NOMO-1 treated with dmso at 0.1 percent for 144 hours (cell line): ENCODE results near the gene RAB31.

Experiments used
- DNase-seq: peaks from one replicate; lab custom pipeline; 2025; ENCODE audit not compliant: unreplicated experiment; lab: John Stamatoyannopoulos, UW

RAB31 gene

DNA sequence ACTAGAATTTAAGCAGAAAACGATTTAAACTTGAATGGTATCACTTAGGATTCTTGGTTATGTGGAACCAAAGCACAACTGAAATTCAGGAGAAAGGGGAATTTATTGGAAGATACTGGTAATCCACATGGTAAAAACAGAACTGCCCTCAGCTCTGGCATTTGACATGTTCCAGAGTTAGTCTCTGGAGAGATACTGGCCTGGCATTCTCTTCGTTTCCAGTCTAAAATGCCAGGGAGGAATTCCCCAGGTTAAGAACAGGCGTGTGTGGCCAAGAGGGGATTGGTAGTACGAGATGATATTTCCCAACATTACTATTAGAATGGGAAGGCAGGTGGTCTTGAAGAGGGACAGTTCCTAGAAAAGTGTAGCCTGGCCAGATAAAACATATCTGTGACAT lies 109.2 kb downstream of the RAB31 start:
- DNase-seq: no peak

DNA sequence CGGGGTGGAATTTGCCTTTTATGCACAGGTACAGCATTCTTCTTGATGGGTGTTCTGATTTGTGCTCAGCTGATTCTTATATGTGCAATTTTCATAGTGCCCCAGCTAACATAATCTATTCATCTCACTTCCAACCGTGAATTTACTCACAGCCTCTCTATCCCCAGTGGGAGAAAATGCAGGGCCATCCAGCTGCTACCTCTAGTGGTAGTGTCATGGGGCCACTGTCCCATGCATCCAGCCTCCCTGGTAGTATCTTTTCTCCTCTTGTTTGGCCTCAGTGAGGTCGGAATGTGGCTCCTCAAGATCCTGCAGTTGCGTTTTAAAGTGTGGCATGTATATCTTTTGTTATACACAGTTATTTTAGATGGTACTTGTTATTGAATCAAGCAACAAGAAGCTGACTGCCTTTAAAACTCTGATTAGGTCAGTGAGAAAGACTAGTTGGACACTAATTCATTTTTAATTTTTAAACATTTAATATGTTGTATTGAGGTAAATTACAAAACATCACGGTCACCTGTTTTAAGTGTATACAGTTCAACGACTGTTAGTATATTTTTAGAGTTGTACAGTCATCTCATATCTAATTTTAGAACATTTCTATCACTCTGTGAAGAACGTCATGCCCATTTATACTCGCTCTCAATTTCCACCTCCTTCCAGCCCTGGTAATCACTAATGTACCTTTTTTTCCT lies 109.8 kb downstream of the RAB31 start:
- no peak for DNase-seq

DNA sequence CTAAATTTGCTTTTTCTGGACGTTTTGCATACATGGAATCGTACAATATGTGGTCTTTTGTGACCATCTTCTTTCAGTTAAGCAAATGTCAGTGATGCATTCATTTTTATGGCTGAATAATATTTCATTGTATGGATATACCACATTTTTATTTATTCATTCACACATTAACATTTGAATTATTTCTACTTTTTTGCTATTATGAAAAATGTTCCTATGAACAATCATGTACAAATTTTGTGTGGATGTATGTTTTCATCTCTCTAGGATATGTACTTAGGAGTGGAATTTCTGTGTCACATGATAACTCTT lies 110.3 kb downstream of the RAB31 start:
- no peak for DNase-seq

DNA sequence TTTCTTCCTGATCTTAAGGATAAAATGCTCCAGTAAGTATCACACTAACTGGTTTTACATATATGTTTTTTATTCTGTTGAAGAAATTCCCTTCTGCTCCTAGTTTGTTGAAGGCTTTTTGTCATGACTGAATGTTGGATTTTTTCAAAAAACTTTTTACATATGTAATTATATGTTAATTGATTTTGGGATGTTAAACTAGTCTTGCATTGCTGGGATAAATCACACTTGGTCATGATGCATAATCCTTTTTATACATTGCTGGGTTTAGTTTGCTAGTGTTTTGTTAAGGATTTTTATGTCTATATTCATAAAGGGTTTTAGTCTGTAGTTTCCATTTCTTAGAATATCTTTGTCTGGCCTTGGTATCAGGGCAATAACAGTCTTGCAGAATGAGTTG lies 112.0 kb downstream of the RAB31 start:
- no peak for DNase-seq

DNA sequence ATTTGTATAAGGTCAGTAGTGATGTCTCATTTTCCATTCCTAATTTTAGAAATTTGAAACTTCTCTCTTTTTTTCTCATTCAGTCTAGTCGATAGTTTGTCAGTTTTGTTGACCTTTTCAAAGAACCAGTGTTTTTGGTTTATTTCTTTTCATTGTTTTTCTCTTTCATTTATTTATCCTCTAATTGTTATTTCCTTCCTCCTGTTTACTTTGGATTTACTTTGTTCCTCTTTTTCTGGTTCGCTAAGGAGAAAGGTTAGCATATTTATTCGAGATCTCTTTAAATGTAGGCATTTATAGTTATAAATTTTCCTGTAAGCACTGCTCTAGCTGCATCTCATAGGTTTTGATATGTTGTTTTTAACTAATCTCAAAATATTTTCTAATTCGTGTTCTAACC lies 112.6 kb downstream of the RAB31 start:
- no peak for DNase-seq

DNA sequence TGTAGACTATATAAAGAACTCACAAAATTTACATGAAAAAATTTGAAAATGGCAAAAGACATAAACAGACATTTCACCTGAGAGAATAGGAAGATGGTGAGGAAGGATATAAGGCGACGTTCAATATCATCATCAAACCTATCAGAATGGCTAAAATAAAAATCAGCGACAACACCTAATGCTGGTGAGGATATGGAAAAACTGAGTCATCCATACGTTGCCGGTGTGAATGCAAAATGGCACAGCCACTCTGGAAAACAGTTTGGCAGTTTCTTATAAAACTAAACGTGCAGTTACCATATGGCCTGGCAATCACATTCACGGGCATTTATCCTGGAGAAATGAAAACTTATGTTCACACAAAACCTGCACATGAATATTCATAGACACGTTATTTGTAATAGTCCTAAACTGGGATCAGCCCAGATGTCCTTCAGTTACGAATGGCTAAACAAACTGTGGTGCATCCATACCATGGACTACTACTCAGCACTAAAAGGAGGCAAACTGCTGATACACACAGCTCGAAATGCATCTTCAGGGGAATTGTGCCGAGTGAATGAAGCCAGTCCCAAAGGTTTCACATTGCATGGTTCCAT lies 114.6 kb downstream of the RAB31 start:
- DNase-seq: no peak

DNA sequence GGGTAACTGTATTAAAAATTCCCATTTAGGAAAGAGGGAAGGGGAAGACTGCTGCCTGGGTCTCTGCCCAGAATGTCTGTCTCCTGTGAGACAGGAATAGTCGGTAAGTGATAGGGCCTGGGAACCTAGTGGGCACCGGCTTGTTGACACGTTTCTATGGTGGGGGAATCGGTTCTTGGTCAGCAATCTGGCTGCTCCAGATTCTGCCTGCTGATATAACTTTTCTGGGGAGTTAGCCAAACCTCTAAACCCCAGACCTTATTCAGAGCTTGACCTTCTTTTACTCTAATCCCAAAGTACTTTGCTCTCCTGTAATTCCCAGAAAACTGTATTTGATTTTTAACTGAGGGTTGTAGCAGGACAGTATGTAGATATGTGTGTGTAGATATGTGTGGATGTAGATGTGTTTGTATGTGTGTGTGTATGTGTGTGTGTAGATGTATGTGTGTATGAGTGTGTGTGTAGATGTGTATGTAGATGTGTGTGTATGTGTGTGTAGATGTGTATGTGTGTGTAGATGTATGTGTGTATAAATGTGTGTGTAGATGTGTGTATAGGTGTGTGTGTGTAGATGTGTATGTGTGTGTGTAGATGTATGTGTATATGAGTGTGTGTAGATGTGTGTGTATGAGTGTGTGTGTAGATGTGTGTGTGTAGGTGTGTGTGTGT lies 115.8 kb downstream of the RAB31 start:
- DNase-seq: no peak

DNA sequence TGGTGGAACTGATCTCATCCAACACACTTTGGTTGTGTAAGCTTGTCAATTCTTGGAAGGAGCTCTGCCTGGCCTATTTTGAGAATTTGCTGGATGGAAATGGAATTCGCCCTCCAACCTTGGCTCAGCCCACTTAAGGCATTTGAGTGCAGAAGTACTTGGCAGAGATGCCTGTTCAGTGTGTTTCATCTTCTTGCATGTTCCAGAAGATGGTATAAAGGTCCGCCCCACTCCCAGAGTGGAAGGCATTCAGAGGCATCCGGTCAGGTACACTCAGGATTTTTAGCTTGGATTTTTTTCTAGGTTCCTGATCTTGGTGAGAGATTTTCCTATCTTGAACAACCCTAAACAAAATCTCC lies 116.4 kb downstream of the RAB31 start:
- no peak for DNase-seq

DNA sequence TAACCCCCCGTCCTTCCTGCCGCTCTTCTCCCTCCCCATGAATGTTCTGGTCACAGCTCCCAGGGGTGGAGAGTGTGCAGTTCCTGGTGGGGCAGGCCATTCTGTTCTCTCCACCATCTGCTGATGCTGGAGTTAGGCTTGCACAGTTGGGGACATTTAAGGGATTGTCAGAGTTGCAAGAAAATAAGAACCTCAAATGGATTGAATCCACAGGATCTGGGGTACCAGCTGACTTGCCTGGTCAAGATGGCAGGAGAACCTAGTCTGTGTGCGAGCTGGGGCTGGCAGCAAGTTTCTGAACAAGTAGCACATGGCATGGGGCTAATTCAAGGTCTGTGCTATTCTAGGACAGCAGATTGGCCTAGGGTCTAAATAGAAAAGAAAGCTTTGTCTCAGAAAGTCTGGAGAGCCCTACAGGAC lies 116.9 kb downstream of the RAB31 start:
- no peak for DNase-seq

DNA sequence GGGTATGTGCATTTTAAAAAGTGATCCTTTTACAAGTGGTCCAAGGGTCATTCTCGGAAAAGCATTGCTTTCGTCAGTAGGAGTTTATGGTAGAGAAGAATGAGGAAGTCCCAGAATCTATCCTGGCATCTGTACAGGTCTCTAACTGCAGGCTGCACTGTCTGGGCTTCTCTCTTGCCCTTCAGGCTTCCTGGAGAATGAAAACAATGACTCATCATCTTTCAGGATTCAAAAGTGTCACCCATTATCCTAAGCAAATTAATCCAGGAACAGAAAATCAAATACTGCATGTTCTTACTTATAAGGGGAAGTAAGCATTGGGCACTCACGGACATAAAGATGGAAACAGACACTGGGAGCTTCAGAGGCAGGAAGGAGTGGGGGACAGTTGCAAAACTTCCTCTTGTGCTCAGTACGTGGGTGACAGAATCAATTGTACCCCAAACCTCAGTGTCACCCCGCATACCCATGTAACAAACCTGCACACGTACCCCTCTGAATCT lies 117.5 kb downstream of the RAB31 start:
- peak; percentile 78 for DNase-seq

DNA sequence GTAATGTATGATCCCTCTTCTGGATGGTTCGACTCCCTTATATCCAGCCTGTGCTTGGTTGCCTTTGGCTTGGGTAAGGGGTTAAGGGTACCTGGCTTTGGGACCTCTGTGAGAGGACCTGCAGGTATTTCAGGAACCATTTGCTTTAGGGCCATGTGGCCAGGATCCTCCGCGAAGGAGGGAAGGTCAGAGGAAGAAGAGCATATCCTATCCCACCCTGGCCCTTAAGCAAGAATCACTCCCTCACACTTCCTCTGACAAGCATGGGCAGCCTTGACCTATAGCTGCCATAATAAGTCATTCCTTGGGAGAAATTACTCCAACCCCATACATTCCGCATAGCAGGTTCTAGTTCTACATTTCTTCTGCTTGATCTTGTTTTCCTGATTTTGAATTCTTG lies 118.6 kb downstream of the RAB31 start:
- no peak for DNase-seq

DNA sequence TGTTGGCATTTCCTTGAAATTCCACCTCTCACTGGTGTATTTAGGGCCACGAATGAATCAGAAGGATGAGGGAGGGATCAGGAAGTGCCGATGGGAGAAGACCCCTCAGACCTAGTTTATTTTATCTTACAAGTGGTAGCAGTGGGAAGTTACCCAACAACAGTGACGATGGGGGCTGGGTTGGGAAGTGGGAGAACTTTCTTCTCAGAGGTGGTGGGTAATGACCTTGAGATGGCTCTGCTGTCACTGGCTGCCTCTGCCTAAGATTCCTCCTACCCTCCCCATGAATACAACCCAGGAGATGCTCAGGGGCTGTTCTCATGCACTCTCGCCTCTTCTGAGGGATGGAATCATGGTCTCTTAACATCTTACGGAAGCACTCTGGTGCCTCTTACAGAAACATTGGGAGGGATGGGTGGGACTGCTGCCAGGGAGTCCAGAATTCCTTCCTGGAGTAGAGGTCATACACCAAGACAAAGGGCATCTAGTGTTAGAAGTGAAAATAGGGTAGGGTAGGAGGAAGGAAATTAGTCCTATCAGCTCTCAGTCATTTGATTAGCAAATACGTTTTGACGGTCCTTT lies 119.2 kb downstream of the RAB31 start:
- DNase-seq: peak; percentile 1

DNA sequence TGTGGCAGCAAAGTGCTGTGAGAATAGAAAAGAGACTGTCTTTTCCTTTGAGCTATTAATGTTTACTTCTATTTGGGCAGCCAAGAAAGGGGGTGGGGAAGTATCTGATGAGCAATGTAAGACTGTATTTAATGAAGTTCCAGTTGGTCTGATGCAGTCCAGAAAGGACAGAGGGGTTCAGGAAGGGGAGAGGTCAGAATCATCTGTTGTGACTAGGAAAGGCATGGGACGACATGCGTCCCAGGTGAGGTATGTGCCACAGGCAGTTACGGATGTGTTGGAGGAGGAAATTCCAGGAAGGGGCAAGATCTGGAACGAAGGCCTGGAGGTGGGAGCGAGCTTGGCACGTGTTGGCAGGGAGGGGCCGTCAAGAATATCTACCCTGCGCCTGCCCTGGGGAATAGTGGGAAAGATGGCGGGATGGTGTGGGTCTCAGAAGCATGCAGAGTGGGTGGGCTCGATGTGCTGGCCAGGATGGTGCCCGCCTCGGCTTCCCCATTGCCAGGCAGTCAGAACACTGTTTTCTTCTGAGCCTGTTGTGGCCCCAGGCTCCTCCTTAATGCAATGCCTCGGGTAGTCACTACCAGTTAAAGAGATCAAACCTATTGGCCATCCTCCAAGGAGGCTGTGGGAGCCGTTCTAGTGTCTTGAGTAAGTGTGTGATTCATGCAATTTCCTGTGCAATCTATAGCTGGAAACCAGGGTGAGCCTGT lies 119.8 kb downstream of the RAB31 start:
- DNase-seq: peak; percentile 95

DNA sequence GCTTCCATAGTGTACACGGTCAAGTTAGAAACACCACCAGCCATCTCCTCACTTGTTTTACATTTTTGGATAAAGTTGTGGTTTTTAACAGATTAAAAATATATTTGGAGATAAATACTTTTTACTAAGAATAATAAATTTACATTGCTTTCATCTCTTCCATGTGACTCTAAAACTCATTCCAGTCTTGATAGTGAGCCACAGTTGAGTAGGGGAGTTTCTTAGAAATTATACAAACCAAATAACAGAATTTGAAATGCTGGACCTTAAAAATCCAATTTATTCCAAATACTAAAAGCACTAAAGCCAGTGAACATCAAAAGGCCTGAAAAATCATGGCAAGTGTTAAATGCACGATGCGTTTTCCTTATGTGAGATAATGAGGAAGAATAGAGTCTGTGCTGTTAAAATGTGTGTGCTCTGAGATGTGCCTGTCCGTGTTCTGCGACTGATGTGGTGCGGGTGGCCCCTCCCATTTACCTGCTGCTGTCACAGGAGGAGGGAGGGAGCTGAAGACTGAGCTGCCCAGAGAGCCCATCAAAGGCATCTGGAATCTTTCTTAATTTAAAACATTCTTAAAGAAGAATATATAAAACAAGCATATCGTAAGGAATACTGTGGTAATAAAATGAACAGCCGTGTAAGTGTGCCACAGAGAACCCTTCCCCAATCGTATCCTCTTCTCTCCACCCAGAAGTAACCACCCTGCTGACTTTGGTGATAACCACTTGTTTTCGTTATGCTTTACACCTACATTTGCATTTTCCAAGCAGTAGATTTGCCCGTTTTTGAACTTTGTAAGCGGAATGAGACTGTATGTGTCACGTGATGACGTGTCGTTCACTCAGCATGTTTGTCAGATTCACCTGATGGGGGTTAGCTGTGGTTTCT lies 120.7 kb downstream of the RAB31 start:
- peak; percentile 40 for DNase-seq

DNA sequence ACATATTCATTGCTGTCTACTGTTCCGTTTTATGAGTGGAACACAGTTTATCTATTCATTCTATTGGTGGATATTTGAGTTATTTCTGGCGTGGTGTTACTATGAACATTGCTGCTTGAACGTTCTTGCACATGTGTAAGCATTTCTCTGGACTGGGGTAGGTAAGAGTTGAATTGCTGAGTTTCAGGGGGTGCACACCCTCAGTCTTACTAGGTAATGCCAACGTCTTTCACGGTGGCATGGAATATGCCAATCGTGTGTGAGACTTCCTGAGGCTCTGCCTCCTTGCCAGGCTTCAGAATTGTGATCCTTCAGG lies 121.3 kb downstream of the RAB31 start:
- DNase-seq: no peak

DNA sequence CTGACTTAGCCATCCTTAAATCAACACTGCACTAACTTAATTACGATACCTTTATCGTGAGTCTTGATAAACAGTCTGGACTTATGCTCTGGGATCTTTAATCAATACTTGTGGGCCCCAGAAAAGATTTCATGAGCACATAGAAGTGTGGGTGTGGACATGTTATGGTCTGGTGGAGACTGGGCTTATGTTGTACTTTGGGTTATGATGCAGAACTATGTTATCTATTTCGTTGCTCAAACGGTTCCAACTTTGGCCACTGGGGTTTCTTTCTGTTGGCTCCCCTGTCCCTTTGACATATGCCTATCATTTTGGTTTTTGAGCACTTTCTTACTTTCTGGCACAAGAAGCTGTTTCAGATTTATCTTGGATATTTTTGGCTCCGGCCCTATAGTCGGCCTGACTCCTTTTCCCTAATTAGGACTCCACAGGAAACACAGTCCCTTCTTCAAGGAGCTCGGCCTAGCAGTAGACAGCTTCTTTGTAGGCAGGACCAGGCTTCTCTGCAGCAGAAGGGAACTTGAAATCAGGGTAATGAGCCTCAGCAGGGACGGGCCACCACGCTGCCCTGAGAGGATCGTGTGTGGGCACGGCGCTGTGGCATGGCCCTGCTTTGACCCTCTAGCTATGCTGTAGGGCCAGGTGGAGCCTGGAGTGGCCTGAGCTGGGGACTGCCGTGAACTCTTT lies 123.1 kb downstream of the RAB31 start:
- DNase-seq: no peak

DNA sequence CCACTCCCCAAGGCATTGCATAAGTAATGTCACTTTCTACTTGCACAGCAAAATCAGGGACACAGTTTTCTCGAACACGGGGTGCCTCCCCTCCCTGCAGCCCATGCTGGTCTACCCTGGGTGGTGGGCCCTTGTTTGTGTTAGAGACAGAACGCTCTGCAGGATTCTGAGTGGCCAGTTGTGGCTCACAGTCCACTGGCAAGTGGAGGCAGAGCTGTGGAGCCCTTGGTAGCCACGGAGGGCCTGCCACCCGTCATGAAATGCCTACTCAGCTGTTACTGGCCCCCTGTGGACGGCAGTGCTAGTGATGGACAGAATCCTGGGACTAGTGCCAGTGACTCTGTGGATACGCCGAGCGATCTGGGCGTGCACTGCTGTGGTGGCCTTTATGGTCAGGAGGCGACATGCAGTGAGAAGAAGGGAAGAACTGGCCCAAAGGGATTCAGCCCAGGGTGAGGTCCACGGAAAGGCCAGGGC lies 123.7 kb downstream of the RAB31 start:
- DNase-seq: no peak

DNA sequence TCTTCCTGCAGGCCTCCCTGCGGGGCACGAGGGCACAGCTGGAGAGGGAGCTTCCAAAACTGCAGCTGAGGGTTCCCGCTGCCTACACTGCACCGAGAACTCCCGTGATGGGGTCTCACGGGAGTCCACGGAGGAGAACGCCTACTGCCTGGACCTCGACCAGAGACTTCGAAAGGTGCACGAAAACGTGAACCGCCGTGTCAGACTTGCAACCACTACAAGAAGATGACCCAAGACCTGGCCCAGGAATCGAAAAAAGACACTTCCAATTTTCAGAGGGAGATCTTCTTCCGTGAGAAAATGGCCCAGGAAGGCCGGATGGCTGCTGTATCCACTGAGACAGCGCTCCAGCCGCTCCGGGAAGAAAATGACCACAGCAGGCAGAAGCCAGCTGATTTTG lies 124.8 kb downstream of the RAB31 start:
- DNase-seq: no peak

DNA sequence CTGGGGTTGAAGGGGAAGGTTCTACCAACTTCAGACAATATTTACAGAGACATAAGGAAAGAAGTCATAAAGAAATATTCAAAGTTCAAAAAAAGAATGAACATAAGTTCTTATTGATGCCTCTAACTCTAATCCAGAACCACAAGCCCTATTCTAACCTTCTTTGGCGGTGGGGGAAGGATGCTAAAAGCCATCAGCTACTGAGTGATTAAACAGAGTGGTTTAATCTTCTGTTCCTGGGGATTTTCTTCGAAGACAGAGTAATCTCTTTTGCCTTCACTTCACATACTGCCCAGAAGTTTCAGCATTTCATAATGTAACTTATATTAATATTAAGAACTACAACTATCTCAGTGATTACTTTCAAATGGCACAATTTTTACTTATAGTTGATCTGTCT lies 126.5 kb downstream of the RAB31 start:
- no peak for DNase-seq

DNA sequence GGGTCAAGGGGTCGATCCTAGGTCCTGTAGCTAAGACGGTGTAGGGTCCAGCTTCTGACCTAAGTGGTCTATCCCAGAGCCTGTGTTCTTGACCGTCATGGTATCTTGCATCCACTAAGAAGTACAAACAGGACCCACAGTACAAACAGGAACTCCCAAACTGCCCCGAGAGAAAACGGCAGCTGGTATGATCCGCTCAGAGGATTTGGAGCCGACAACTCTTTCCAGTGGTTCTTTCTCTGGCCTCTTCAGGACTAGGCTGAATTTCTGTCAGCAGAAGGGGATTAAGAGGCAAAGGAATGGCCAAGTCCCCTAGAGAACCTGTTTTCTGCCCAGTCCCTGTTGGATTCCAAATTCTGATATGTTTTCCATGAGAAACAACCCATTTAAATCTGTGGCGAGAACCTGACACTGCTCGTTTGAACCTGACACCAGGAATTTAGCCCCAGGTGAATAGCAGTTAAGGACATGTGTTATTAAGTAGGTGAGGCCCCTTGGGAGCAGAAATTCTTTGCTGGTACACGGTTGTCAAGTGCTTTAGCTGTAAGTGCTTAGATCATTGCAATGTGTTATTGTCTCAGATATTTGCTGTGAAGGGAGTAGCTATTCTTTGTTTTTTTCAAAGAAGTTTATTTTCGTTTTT lies 127.1 kb downstream of the RAB31 start:
- no peak for DNase-seq
